ENCODE results near the gene NQO1. TPM values are rescaled to one million over a fixed set of nuclear protein-coding genes. Genes with fewer than 3 reads are reported as not detected.

Gene NQO1
- total and polyA plus RNA-seq, 2 of the 13 experiments (the other 11 are each of a cell fraction or from before 2014, with no cell fraction given), result 464 to 1,060 TPM

- TF ChIP-seq, protein P1, sequence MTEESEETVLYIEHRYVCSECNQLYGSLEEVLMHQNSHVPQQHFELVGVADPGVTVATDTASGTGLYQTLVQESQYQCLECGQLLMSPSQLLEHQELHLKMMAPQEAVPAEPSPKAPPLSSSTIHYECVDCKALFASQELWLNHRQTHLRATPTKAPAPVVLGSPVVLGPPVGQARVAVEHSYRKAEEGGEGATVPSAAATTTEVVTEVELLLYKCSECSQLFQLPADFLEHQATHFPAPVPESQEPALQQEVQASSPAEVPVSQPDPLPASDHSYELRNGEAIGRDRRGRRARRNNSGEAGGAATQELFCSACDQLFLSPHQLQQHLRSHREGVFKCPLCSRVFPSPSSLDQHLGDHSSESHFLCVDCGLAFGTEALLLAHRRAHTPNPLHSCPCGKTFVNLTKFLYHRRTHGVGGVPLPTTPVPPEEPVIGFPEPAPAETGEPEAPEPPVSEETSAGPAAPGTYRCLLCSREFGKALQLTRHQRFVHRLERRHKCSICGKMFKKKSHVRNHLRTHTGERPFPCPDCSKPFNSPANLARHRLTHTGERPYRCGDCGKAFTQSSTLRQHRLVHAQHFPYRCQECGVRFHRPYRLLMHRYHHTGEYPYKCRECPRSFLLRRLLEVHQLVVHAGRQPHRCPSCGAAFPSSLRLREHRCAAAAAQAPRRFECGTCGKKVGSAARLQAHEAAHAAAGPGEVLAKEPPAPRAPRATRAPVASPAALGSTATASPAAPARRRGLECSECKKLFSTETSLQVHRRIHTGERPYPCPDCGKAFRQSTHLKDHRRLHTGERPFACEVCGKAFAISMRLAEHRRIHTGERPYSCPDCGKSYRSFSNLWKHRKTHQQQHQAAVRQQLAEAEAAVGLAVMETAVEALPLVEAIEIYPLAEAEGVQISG (CRISPR knock-in tag; IDR thresholded peaks at IDR 0.05), result peak; percentile 45; the same call in 1 of the 2 replicates
- TF ChIP-seq RARA (CRISPR knock-in tag; IDR thresholded peaks at IDR 0.05) (peak; percentile 27; the same call in 1 of the 2 replicates), CAMTA2 (CRISPR knock-in tag; IDR thresholded peaks at IDR 0.05; ENCODE audit: borderline replicate concordance) (0 out of 2 replicates have a peak, but pooled peaks have one; percentile 46), AFF4 (CRISPR knock-in tag; IDR thresholded peaks at IDR 0.05) (peak; percentile 85; the same call in 1 of the 2 replicates), ZNF44 (CRISPR knock-in tag; IDR thresholded peaks at IDR 0.05) (no peak), RXRA (CRISPR knock-in tag; IDR thresholded peaks at IDR 0.05) (peak; percentile 64; the same call in 1 of the 2 replicates), TGIF2 (CRISPR knock-in tag; IDR thresholded peaks at IDR 0.05) (0 out of 2 replicates have a peak, but pooled peaks have one; percentile 7), HMGXB4 (CRISPR knock-in tag; IDR thresholded peaks at IDR 0.05; ENCODE audit: borderline replicate concordance in 1 of 2, low read depth in 1 of 2) (peak in 1 of 2 experiments; percentile 35; a peak in 1 of 4 replicates), POLR2A (IDR thresholded peaks at IDR 0.05; ENCODE audit: insufficient read depth in 1 of 2, low read depth in 2 of 2, low read length in 2 of 2) (0 out of 4 replicates have a peak, but pooled peaks of 1 of the 2 experiments have one; percentile 15), PITX1 (CRISPR knock-in tag; IDR thresholded peaks at IDR 0.05) (0 out of 2 replicates have a peak, but pooled peaks have one; percentile 32), ZNF782 (CRISPR knock-in tag; IDR thresholded peaks at IDR 0.05; ENCODE audit: borderline replicate concordance) (0 out of 2 replicates have a peak, but pooled peaks have one; percentile 17), NR0B2 (CRISPR knock-in tag; IDR thresholded peaks at IDR 0.05) (0 out of 2 replicates have a peak, but pooled peaks have one; percentile 7), ZNF543 (CRISPR knock-in tag; IDR thresholded peaks at IDR 0.05) (peak; percentile 27; the same call in 1 of the 2 replicates)
- TF ChIP-seq, protein P2, sequence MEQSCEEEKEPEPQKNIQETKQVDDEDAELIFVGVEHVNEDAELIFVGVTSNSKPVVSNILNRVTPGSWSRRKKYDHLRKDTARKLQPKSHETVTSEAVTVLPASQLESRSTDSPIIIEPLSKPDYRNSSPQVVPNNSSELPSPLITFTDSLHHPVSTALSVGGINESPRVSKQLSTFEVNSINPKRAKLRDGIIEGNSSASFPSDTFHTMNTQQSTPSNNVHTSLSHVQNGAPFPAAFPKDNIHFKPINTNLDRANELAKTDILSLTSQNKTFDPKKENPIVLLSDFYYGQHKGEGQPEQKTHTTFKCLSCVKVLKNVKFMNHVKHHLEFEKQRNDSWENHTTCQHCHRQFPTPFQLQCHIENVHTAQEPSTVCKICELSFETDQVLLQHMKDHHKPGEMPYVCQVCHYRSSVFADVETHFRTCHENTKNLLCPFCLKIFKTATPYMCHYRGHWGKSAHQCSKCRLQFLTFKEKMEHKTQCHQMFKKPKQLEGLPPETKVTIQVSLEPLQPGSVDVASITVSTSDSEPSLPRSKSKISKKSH (CRISPR knock-in tag; IDR thresholded peaks at IDR 0.05; ENCODE audit: borderline replicate concordance), result no peak
Observed at GRCh38 chr16:69725480-69726312, 664 bp downstream of the NQO1 start (continued).

Data from HepG2 (cell line).